SK-MEL-5 (cell line): ENCODE measurements around the gene CKS1B. TPM values are rescaled to one million over a fixed set of nuclear protein-coding genes. Genes with fewer than 3 reads are reported as not detected.

Experiments used
- DNase-seq: peaks from one replicate; pipeline ENCODE4 v3.0.0-alpha.2; 2016; ENCODE audit warnings: low read depth, low spot score
- in situ Hi-C: cut with HindIII; loops from 2 replicates; pipeline ENCODE4 v1.10.0; 2016; ENCODE audit warnings: low sequenced_read_pairs, high pct_unique_total_duplicates, low pct_unique_long_range_greater_than_20kb
- total RNA-seq: library from RNA; depleted of rRNA; stranded (reverse); fragments of >200 nt; shearing (Covaris generic); gene quantifications from 2 replicates; pipeline ENCODE4 v1.2.3, GENCODE V29; 2014

CKS1B gene
- total RNA-seq, 1 experiment from 2014 or later = 122 TPM

GRCh38 chr1:154944401-154945159 lies 29.9 kb upstream of the CKS1B start:
- DNase-seq = no peak
- in situ Hi-C loops = no loop called here

- in situ Hi-C loops = no loop called here
- no peak for DNase-seq
These were observed 29.1 kb upstream of the CKS1B start for GRCh38 chr1:154945160-154945961.

GRCh38 chr1:154945962-154946850 lies 28.3 kb upstream of the CKS1B start:
- in situ Hi-C loops = no loop called here
- no peak for DNase-seq

GRCh38 chr1:154948079-154948478 lies 26.4 kb upstream of the CKS1B start:
- no peak for DNase-seq
- in situ Hi-C loops = no loop called here

- no peak for DNase-seq
- in situ Hi-C loops = no loop called here
These were observed 22.4 kb upstream of the CKS1B start for GRCh38 chr1:154951901-154952657.

- no peak for DNase-seq
- in situ Hi-C loops = no loop called here
These were observed 21.8 kb upstream of the CKS1B start for GRCh38 chr1:154952664-154953063.

- in situ Hi-C loops = no loop called here
- DNase-seq = no peak
These were observed 20.9 kb upstream of the CKS1B start for GRCh38 chr1:154953611-154954038.

- DNase-seq = no peak
- in situ Hi-C loops = no loop called here
These were observed 19.9 kb upstream of the CKS1B start for GRCh38 chr1:154954541-154954940.

GRCh38 chr1:154955039-154955717 lies 19.3 kb upstream of the CKS1B start:
- DNase-seq = no peak
- in situ Hi-C loops = no loop called here

GRCh38 chr1:154955718-154956543 lies 18.6 kb upstream of the CKS1B start, which contains the start of gene PBXIP1:
PBXIP1 (minus strand) TSS chr1:154956099; CDS start chr1:154953721, 2,378 bp downstream.
- in situ Hi-C loops = no loop called here
- peak; percentile 96 for DNase-seq

- in situ Hi-C loops = no loop called here
- no peak for DNase-seq
These were observed 17.9 kb upstream of the CKS1B start for GRCh38 chr1:154956544-154956941.

GRCh38 chr1:154957091-154957657 lies 17.3 kb upstream of the CKS1B start:
- in situ Hi-C loops = no loop called here

GRCh38 chr1:154958036-154958435 lies 16.4 kb upstream of the CKS1B start:
- DNase-seq = no peak
- in situ Hi-C loops = no loop called here

More at GRCh38 chr1:154957091-154957657, 17.3 kb upstream of the CKS1B start:
- no peak for DNase-seq

- in situ Hi-C loops = no loop called here
- DNase-seq = no peak
These were observed 15.6 kb upstream of the CKS1B start for GRCh38 chr1:154958681-154959425.

GRCh38 chr1:154959426-154959780 lies 15.1 kb upstream of the CKS1B start:
- in situ Hi-C loops = no loop called here
- no peak for DNase-seq
